Cardiac fibroblast (primary cell): Measurements from ENCODE around the gene PDE1A.
A peak's percentile ranks its signal among the peaks of the same experiment; 100 is the strongest.

Source experiments
- DNase-seq, 2 donors: peaks; one replicate each; pipeline versions ENCODE4 v3.0.0 to v3.0.0-alpha.2; 2010; ENCODE audit warnings: low read depth in 2 of 2
- H3K4me3 ChIP-seq, 2 donors: replicated peaks in 1 of 2; 1 replicate in 1 of 2; 2 replicates in 1 of 2; pipeline ENCODE4 v1.5.1; 2011; ENCODE audit warnings: low read depth in 2 of 2, low read length in 2 of 2, mild to moderate bottlenecking in 2 of 2, moderate library complexity in 1 of 2
- CTCF ChIP-seq: IDR thresholded peaks from one replicate; pipeline ENCODE4 v1.5.1; 2011; ENCODE audit warnings: low read depth, mild to moderate bottlenecking, low read length, inconsistent platforms

PDE1A gene

GRCh38 chr2:182301093-182301492 lies 125.7 kb downstream of the PDE1A start:
- H3K4me3 ChIP-seq, result no peak overlapping the region
- peak; percentile 55 to 77 for DNase-seq
- no peak for TF ChIP-seq CTCF

- TF ChIP-seq CTCF, result no peak
- DNase-seq, result peak; percentile 59 to 87
- H3K4me3 ChIP-seq, result no peak overlapping the region
Observed at GRCh38 chr2:182300608-182301007, 126.2 kb downstream of the PDE1A start.

GRCh38 chr2:182299632-182300031 lies 127.2 kb downstream of the PDE1A start:
- no peak for TF ChIP-seq CTCF
- no peak for DNase-seq
- no peak overlapping the region for H3K4me3 ChIP-seq

- TF ChIP-seq CTCF, result no peak
- H3K4me3 ChIP-seq, result no peak overlapping the region
- DNase-seq, result no peak
Observed at GRCh38 chr2:182298456-182298855, 128.4 kb downstream of the PDE1A start.

GRCh38 chr2:182291296-182291695 lies 135.5 kb downstream of the PDE1A start:
- peak in 1 of 2 donors; percentile 15 for DNase-seq
- TF ChIP-seq CTCF, result no peak
- H3K4me3 ChIP-seq, result no peak overlapping the region

- DNase-seq, result peak; percentile 48 to 54
Observed at GRCh38 chr2:182283512-182283911, 143.3 kb downstream of the PDE1A start.

More at GRCh38 chr2:182283512-182283911, 143.3 kb downstream of the PDE1A start:
- no peak for TF ChIP-seq CTCF
- no peak overlapping the region for H3K4me3 ChIP-seq
